Natural killer cell (primary cell): ENCODE measurements around the gene PEPD. TPM values are rescaled to one million over a fixed set of nuclear protein-coding genes. Genes with fewer than 3 reads are reported as not detected.

ENCODE experiments used
- ATAC-seq, 3 donors: fragments of 150-1000 bp in 2 of 3; fragments of 200-7000 bp in 1 of 3; cut with Tn5 transposase; 1 replicate in 1 of 3; 2 replicates in 2 of 3; pipeline ENCODE4 v1.10.0; 2021; ENCODE audit warnings: mild to moderate bottlenecking in 2 of 3, moderate library complexity in 2 of 3
- DNase-seq, 2 donors: peaks; one replicate each; pipeline versions ENCODE4 v3.0.0 to v3.0.0-alpha.2; 2013 to 2021; ENCODE audit warnings: mixed read lengths in 1 of 2
- H3K27ac ChIP-seq: one replicate; pipeline ENCODE4 v1.5.1; 2013; ENCODE audit warnings: mild to moderate bottlenecking, low read length
- H3K27me3 ChIP-seq: one replicate; pipeline ENCODE4 v1.6.1; 2013; ENCODE audit warnings: low read length; ENCODE audit not compliant: control insufficient read depth, insufficient read depth
- H3K36me3 ChIP-seq: one replicate; pipeline ENCODE4 v1.6.1; 2013; ENCODE audit warnings: low read length; ENCODE audit not compliant: control insufficient read depth, insufficient read depth
- H3K4me1 ChIP-seq: one replicate; pipeline ENCODE4 v1.6.1; 2013; ENCODE audit warnings: low read length; ENCODE audit not compliant: control insufficient read depth, insufficient read depth
- H3K4me3 ChIP-seq: one replicate; pipeline ENCODE4 v1.5.1; 2013; ENCODE audit warnings: low read length
- H3K9me3 ChIP-seq: one replicate; pipeline ENCODE4 v1.6.1; 2013; ENCODE audit warnings: low read length; ENCODE audit not compliant: control insufficient read depth, insufficient read depth
- H3K27ac Mint-ChIP-seq, 2 donors: one replicate each; pipeline ENCODE4 v1.8.0; 2022; ENCODE audit warnings: mild to moderate bottlenecking in 2 of 2, mixed read lengths in 2 of 2, moderate library complexity in 1 of 2
- H3K27me3 Mint-ChIP-seq, 2 donors: one replicate each; pipeline ENCODE4 v1.8.0; 2022; ENCODE audit warnings: low read depth in 2 of 2, mixed read lengths in 2 of 2
- H3K36me3 Mint-ChIP-seq: one replicate; pipeline ENCODE4 v1.8.0; 2022; ENCODE audit warnings: mixed read lengths
- H3K4me1 Mint-ChIP-seq, 2 donors: one replicate each; pipeline ENCODE4 v1.8.0; 2022; ENCODE audit warnings: mixed read lengths in 2 of 2
- H3K4me3 Mint-ChIP-seq: one replicate; pipeline ENCODE4 v1.8.0; 2022; ENCODE audit warnings: mild to moderate bottlenecking, moderate library complexity, mixed read lengths
- H3K9me3 Mint-ChIP-seq, 2 donors: one replicate each; pipeline ENCODE4 v1.8.0; 2022; ENCODE audit warnings: mixed read lengths in 2 of 2
- CTCF ChIP-seq: fragments of 200-600 bp; IDR thresholded peaks from one replicate; pipeline ENCODE4 v1.8.0; 2022; ENCODE audit warnings: antibody characterized with exemption
- WGBS: methylation state at CpG from one replicate; pipeline ENCODE4 v1.1.7; 2013; ENCODE audit warnings: missing lambda C conversion rate; ENCODE audit not compliant: insufficient coverage; 5-methylcytosine and 5-hydroxymethylcytosine counted together
- intact Hi-C: fragments of 100-400 bp; cut with micrococcal nuclease; formaldehyde crosslinking; loops from one replicate; pipeline ENCODE4 v1.14.2; 2022
- total RNA-seq, 4 donors: library from RNA; stranded (reverse); fragments of 120-200 nt in 1 of 4; gene quantifications; one replicate each; pipeline versions ENCODE4 v1.2.3 to v1.2.4, GENCODE V29; 2013 to 2022

PEPD gene
- total RNA-seq, 3 donors from 2014 or later (not counting 1 experiment from before 2014, with no cell fraction given): 33.9 to 42.2 (median 40.9) TPM

- WGBS: 93% methylated on average over 23 of the region's 23 CpGs
- no peaks in the 10 kb centered on the region for H3K27me3 Mint-ChIP-seq
- intact Hi-C loops: no loop called here
- Histone ChIP-seq H3K36me3 (no peaks in the 10 kb centered on the region), H3K4me3 (no peak overlapping the region), H3K4me1 (peaks cover 14% of the 10 kb centered on the region), H3K9me3 (no peaks in the 10 kb centered on the region), H3K27ac (no peak overlapping the region), H3K27me3 (no peaks in the 10 kb centered on the region)
- no peak for TF ChIP-seq CTCF
- H3K4me3 Mint-ChIP-seq: no peak overlapping the region
- DNase-seq (no peak), ATAC-seq (no peak)
- no peak overlapping the region for H3K27ac Mint-ChIP-seq
- H3K9me3 Mint-ChIP-seq: no peaks in the 10 kb centered on the region
- peaks cover 3% of the 10 kb centered on the region in 2 donors for H3K4me1 Mint-ChIP-seq
- H3K36me3 Mint-ChIP-seq: no peaks in the 10 kb centered on the region
Observed at GRCh38 chr19:33446330-33447293, 75.0 kb downstream of the PEPD start.

- no peak for ATAC-seq
- H3K27me3 Mint-ChIP-seq: no peaks in the 10 kb centered on the region
- peaks cover 10 to 12% of the 10 kb centered on the region in 2 donors for H3K4me1 Mint-ChIP-seq
- Histone ChIP-seq H3K27me3 (no peaks in the 10 kb centered on the region), H3K4me3 (no peak overlapping the region), H3K9me3 (no peaks in the 10 kb centered on the region), H3K27ac (no peak overlapping the region), H3K36me3 (no peaks in the 10 kb centered on the region), H3K4me1 (peaks cover 24% of the 10 kb centered on the region)
- 95% methylated on average over 17 of the region's 17 CpGs for WGBS
- intact Hi-C loops: no loop called here
- H3K9me3 Mint-ChIP-seq: no peaks in the 10 kb centered on the region
- no peaks in the 10 kb centered on the region for H3K36me3 Mint-ChIP-seq
- H3K27ac Mint-ChIP-seq: peak overlapping the region in 1 of 2 donors; percentile 29
- DNase-seq: no peak
- H3K4me3 Mint-ChIP-seq: no peak overlapping the region
- TF ChIP-seq CTCF: no peak
Observed at GRCh38 chr19:33445442-33446329, 75.9 kb downstream of the PEPD start.

- H3K4me3 Mint-ChIP-seq: no peak overlapping the region
- no peak overlapping the region for H3K27ac ChIP-seq
Observed at GRCh38 chr19:33444562-33445441, 76.8 kb downstream of the PEPD start.

More at GRCh38 chr19:33444562-33445441, 76.8 kb downstream of the PEPD start:
- no peaks in the 10 kb centered on the region for H3K36me3 Mint-ChIP-seq
- Histone ChIP-seq H3K4me3 (no peak overlapping the region), H3K4me1 (peaks cover 25% of the 10 kb centered on the region), H3K36me3 (no peaks in the 10 kb centered on the region), H3K9me3 (no peaks in the 10 kb centered on the region), H3K27me3 (no peaks in the 10 kb centered on the region)
- H3K9me3 Mint-ChIP-seq: no peaks in the 10 kb centered on the region
- no peak for ATAC-seq
- H3K27me3 Mint-ChIP-seq: no peaks in the 10 kb centered on the region
- no peak for TF ChIP-seq CTCF
- no peak overlapping the region for H3K27ac Mint-ChIP-seq
- DNase-seq: no peak
- 89% methylated on average over 12 of the region's 12 CpGs for WGBS
- H3K4me1 Mint-ChIP-seq: peaks cover 14 to 18% of the 10 kb centered on the region in 2 donors
- intact Hi-C loops: no loop called here
